ENCODE measurements around the gene RNF220.

The RNF220 gene

DNA sequence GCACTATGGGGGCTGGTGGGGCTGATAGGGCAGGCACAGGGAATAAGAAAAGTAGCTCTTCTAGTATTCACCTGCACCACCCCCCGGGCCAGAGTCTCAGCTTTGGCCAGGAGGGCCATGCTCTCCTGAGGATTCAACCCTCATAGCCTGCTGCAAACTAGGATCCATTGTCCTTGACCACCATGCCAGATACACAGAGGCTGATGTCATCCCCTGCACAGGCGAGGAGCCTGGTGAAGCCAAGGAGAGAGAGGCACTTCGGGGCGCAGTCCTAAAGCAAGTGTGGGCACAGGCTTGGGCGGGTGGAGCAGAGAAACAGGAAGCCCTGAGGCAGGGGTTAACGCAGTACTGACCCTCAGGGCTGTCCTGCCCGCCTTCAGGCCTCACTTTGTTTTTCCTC, 239.8 kb downstream of the RNF220 start:
- H3K4me3 ChIP-seq (ENCODE audit: low read length) = no peak overlapping the region
- DNase-seq (ENCODE audit: low read depth) = no peak
- TF ChIP-seq, protein P1, sequence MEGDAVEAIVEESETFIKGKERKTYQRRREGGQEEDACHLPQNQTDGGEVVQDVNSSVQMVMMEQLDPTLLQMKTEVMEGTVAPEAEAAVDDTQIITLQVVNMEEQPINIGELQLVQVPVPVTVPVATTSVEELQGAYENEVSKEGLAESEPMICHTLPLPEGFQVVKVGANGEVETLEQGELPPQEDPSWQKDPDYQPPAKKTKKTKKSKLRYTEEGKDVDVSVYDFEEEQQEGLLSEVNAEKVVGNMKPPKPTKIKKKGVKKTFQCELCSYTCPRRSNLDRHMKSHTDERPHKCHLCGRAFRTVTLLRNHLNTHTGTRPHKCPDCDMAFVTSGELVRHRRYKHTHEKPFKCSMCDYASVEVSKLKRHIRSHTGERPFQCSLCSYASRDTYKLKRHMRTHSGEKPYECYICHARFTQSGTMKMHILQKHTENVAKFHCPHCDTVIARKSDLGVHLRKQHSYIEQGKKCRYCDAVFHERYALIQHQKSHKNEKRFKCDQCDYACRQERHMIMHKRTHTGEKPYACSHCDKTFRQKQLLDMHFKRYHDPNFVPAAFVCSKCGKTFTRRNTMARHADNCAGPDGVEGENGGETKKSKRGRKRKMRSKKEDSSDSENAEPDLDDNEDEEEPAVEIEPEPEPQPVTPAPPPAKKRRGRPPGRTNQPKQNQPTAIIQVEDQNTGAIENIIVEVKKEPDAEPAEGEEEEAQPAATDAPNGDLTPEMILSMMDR (conservative IDR thresholded peaks at IDR 0.05; ENCODE audit: low read depth, low read length) = no peak

DNA sequence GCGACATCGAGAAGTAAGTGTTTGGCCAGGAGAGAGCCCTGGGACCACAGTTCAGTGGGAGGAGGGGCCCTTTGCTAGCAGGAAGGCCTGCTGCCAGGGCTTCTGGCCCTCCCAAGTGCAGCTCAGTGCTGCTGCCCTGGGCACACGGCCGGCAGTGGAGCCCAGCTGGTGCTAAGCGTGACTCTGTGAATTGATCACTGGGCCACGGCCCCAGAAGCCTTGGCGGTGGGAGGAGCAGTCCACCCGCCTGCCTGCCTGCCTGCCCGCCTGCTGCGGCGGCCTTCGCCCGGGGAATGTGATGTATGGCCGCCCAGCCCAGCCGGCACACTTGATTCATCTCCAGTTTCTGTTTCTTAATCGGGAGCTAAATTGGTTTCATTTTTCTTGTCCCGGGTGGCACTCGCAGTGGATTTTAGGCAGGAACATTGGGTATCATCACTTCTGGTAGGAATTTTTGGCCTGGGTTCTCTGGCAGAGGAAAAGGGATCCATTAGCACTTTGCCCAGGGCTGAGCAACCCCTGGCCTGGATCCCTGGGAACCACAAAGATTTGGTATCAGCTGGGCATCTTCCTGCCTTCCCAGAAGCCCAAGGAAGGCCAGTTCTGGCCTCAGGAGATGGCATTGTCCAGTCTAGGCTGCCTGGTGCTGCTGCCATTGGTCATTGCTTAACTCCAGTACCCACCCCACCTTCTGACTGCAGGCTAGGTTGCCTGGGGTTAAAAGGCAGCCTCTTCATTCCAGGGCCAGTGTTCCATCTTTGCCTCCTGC, 240.6 kb downstream of the RNF220 start:
- no peak overlapping the region for H3K4me3 ChIP-seq (ENCODE audit: low read length)
- TF ChIP-seq, protein P1 (conservative IDR thresholded peaks at IDR 0.05; ENCODE audit: low read depth, low read length) = no peak
- DNase-seq (ENCODE audit: low read depth) = no peak

- H3K4me3 ChIP-seq (ENCODE audit: low read length) = no peak overlapping the region
- no peak for DNase-seq (ENCODE audit: low read depth)
- TF ChIP-seq, protein P1 (conservative IDR thresholded peaks at IDR 0.05; ENCODE audit: low read depth, low read length) = no peak
These were observed 241.4 kb downstream of the RNF220 start for GRCh38 chr1:44646261-44647110.

DNA sequence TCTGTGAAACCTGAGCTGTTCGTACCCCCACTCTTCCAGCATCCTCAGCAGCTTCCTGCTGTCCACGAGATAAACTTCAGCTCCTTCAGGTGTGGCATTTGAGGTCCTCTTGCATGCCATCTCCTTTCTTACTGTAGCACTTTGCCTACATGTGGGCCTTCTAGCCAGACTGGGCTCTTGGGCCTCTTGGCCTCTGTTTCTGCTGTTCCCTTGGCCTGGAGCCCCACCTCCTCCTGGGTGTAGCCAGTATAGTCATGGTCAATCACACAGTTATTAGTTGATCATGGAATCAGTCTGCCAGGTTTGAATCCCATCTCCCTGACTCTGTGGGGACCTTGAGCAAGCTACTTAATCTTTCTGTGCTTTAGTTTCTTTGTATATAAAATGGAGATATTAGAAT, 242.8 kb downstream of the RNF220 start:
- TF ChIP-seq, protein P1 (conservative IDR thresholded peaks at IDR 0.05; ENCODE audit: low read depth, low read length) = no peak
- H3K4me3 ChIP-seq (ENCODE audit: low read length) = no peak overlapping the region
- DNase-seq (ENCODE audit: low read depth) = no peak

DNA sequence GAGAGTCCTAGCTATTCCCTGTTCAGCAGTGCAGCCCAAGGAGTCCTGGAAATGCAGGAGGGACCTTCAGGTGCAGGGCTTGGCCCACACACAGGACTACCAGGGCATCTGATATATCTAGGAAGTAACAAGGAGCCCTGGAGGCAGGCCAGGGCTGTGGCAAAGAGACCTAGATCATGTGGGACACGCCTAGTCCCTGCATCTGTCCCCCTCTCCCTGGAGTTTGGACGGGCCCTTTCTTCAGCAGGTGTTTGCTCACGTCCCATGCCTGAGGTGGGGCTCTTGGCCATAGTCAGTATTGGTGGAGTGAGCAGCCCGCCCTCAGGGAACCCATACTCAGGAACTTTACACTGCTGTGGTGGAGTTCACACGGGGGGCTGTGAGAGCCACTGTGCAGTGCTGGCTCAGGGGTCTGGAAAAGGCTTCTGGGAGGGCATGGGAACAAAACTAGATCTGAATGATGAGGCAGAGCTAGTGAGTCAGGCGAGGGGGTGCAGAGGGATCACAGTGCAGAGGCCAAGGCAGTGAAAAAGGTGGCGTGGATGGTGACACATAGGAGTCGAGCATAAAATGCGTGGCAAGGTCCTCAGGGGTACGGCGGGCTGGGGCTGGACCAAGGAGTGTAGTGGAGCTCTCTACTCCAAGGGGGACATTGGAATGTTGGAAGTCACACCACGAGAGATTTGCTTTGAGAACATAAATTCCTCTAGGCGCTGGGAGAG, 243.6 kb downstream of the RNF220 start:
- no peak for DNase-seq (ENCODE audit: low read depth)

GRCh38 chr1:44649788-44650158, 244.7 kb downstream of the RNF220 start:
- DNase-seq (ENCODE audit: low read depth) = no peak

More for the DNA sequence above, 243.6 kb downstream of the RNF220 start:
- TF ChIP-seq, protein P1 (conservative IDR thresholded peaks at IDR 0.05; ENCODE audit: low read depth, low read length) = no peak
- no peak overlapping the region for H3K4me3 ChIP-seq (ENCODE audit: low read length)

More at GRCh38 chr1:44649788-44650158, 244.7 kb downstream of the RNF220 start:
- H3K4me3 ChIP-seq (ENCODE audit: low read length) = no peak overlapping the region
- TF ChIP-seq, protein P1 (conservative IDR thresholded peaks at IDR 0.05; ENCODE audit: low read depth, low read length) = no peak

Data from retinal pigment epithelial cell (primary cell).